Measurements from ENCODE around the gene CBFA2T2.
"Not testable (repeated sequence)": the region's sequence is repeated elsewhere in the genome, so short reads cannot be mapped to it uniquely, and the experiment has no call there.

The CBFA2T2 gene

DNA sequence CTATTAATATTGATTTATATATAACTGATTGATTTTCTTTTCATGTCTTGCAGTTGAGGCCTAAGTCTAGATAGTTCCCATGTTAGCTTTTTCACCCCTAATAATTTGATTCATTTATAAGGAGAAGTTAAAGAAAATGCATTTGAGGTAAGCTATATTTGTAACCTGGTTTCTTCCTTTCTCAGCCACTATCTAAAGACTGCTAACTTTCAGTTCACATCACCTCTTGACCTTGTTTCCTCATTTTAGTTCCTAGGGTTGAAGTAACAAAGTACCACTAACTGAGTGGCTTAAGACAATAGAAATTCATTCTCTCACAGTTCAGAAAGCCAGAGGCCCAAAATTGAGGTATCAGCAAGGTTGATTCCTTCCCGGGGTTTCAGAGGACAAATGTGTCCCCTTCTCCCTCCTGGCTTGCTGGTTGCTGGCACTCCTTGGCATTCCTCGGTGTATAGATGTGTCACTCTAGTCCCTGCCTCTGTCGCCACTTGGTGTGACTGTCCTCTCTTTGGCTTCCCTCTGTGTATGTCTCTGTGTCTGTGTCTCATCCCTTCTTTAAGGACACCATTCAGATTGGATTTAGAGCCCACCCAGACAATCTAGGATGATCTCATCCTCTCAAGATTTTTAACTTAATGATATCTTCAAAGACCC, 116.3 kb downstream of the CBFA2T2 start:
- H3K4me1 Mint-ChIP-seq, result peaks cover 11% of the 10 kb centered on the region
- H3K4me3 Mint-ChIP-seq, result no peak overlapping the region
- no peaks in the 10 kb centered on the region for H3K27me3 Mint-ChIP-seq
- H3K9me3 Mint-ChIP-seq, result no peaks in the 10 kb centered on the region
- DNase-seq, result no peak
- CTCF ChIA-PET, result interaction anchor here (1.3 kb wide), 1 partner anchor 149 kb away, joined by 3 read pairs; no protein-coding TSS in a partner anchor
- H3K36me3 Mint-ChIP-seq, result peaks cover 22% of the 10 kb centered on the region
- H3K27ac Mint-ChIP-seq, result no peak overlapping the region

DNA sequence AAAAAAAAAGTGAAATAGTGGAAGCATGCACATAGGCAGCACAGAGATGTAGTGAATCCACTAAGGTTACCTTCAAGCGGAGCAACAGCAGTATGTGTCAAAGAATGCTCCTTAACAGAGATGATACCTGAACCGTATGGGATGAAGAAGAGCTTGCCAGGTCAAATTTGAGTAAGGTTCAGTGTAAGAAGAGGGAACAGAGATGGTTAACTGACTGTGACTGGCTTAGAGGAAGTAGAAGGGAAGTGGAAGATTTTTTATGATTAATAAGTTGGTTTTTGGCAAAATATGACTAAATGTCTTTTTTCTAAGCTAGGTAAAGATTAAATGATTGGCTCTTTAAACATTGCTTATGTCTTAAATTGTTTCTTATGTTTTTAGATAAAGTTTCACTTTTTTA, 119.6 kb downstream of the CBFA2T2 start:
- peaks cover 26% of the 10 kb centered on the region for H3K36me3 Mint-ChIP-seq
- no peak for DNase-seq
- CTCF ChIA-PET, result no interaction called here
- no peaks in the 10 kb centered on the region for H3K9me3 Mint-ChIP-seq
- no peaks in the 10 kb centered on the region for H3K27me3 Mint-ChIP-seq
- no peak overlapping the region for H3K4me3 Mint-ChIP-seq
- H3K4me1 Mint-ChIP-seq, result no peaks in the 10 kb centered on the region
- H3K27ac Mint-ChIP-seq, result no peak overlapping the region

DNA sequence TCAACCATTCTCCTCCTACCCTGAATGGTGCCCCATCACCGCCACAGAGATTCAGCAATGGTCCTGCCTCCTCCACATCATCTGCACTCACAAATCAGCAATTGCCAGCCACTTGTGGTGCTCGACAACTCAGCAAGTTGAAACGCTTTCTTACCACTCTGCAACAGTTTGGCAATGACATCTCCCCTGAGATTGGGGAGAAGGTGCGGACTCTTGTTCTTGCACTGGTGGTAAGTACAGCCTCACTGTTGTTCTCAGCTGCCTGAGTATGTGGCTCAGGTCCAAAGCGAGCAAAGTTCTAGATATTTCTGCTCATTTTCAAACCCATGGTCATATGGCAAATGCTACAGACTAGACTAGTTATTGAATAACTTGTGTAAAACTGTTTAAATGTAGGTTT, 121.2 kb downstream of the CBFA2T2 start:
- no peak for DNase-seq
- CTCF ChIA-PET, result no interaction called here
- peaks cover 26% of the 10 kb centered on the region for H3K36me3 Mint-ChIP-seq
- no peaks in the 10 kb centered on the region for H3K9me3 Mint-ChIP-seq
- H3K27ac Mint-ChIP-seq, result no peak overlapping the region
- H3K4me3 Mint-ChIP-seq, result no peak overlapping the region
- no peaks in the 10 kb centered on the region for H3K27me3 Mint-ChIP-seq
- no peaks in the 10 kb centered on the region for H3K4me1 Mint-ChIP-seq

DNA sequence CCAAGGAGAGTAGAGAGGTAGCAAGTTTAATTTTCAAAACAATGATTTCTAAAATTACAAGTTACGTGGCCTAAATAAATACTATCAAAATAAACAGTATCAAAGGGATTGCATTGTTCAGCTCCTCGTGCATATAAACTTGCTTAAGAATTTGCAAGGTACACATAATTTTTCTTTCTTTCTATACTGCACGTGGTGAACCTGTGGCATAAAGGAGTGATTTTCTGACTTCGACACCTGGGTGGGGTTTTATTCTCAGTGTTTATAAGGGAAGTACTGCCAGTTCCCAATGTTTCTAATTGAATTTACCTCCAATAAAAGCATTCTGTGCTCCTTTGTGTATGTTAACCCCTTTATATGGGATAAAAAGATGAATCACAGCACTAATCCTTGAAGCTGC, 122.1 kb downstream of the CBFA2T2 start:
- Mint-ChIP-seq H3K36me3 (peaks cover 26% of the 10 kb centered on the region), H3K9me3 (no peaks in the 10 kb centered on the region), H3K27me3 (no peaks in the 10 kb centered on the region), H3K27ac (no peak overlapping the region), H3K4me1 (no peaks in the 10 kb centered on the region), H3K4me3 (no peak overlapping the region)
- DNase-seq, result no peak
- CTCF ChIA-PET, result no interaction called here

DNA sequence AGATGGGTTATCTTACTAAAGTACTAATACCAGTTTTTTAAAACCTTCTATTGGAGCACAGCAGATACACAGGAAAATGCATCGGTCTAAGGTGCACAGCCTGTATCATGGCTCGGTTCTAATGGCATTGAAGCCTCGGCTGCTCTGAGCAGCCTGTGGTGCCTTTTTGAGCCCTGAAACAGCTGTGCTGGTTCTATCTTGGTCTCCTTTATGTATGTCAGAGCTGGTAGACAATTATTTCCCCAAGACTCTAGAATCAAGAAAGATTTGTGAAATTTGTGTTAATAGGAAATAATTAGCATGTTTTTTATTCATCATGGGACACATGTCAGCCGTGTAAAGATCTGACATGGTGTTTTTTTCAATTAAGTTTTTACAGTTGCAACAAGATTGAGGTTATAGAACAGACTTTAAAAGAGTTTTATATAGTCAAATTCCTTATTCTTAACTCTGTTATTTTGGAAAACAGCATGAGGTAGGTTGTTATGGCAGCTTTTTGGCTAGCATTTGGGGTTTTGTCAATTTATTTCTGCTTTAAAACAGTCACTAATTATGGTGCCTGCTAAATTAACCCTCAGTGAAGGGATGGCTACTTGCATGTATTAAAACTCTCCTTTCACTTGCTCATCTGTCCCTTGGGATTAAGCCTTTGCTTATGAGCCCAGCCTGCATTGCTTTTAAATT, 132.0 kb downstream of the CBFA2T2 start:
- H3K27ac Mint-ChIP-seq, result no peak overlapping the region
- CTCF ChIA-PET, result no interaction called here
- peaks cover 10% of the 10 kb centered on the region for H3K4me1 Mint-ChIP-seq
- H3K36me3 Mint-ChIP-seq, result peaks cover 39% of the 10 kb centered on the region
- no peaks in the 10 kb centered on the region for H3K9me3 Mint-ChIP-seq
- DNase-seq, result no peak
- H3K4me3 Mint-ChIP-seq, result no peak overlapping the region
- no peaks in the 10 kb centered on the region for H3K27me3 Mint-ChIP-seq

DNA sequence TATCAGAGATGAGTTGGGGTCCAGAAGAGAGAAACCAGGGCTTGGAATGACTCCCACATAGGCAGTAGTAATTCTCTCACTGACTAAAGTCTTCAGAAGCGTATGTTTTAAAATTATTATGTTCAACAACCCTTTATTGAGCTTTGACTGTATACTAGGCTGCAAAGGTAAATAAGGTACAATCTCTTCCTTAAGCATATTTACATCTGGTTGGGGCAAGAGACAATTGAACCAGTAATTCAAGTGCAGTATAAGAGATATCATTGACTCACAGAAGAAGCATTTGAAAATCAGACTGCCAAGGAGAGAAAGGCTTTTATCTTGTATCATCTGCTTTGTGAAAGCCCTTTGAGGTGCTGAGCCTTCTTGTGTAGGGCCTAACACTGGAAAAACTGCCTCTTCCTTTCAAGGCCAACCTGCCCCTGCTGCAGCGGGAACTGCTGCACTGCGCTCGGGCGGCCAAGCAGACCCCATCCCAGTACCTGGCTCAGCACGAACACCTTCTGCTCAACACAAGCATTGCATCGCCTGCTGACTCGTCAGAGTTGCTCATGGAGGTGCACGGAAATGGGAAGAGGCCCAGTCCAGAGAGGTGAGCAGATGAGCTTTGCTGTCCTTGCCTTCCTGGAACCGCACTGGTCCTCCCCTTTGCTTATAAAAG, 132.9 kb downstream of the CBFA2T2 start:
- H3K4me1 Mint-ChIP-seq, result peaks cover 10% of the 10 kb centered on the region
- H3K4me3 Mint-ChIP-seq, result no peak overlapping the region
- no peak for DNase-seq
- H3K9me3 Mint-ChIP-seq, result no peaks in the 10 kb centered on the region
- H3K27me3 Mint-ChIP-seq, result no peaks in the 10 kb centered on the region
- CTCF ChIA-PET, result interaction anchor here (1.1 kb wide), 1 partner anchor 135 kb away, joined by 3 read pairs; no protein-coding TSS in a partner anchor
- H3K36me3 Mint-ChIP-seq, result peaks cover 42% of the 10 kb centered on the region
- no peak overlapping the region for H3K27ac Mint-ChIP-seq

DNA sequence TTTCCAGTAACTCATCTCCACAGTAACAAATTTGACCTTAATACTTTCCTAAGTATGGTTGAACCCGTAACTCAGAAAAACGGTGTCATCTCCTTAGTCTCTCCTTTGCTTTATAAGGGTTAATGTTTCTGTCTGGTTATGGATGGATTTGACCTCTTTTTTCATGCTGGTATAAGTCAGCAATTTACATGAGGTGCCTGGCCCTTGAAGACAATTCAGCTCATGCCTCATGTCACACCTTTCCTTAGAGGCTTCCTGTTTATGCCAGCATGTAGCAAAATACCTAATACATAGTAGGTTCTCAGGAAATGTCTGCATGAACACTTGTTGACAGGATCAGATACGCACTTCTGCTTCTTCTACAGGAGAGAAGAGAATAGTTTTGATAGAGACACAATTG, 134.5 kb downstream of the CBFA2T2 start:
- peaks cover 50% of the 10 kb centered on the region for H3K36me3 Mint-ChIP-seq
- CTCF ChIA-PET, result no interaction called here
- H3K4me1 Mint-ChIP-seq, result peaks cover 10% of the 10 kb centered on the region
- H3K27ac Mint-ChIP-seq, result no peak overlapping the region
- DNase-seq, result no peak
- H3K9me3 Mint-ChIP-seq, result no peaks in the 10 kb centered on the region
- H3K27me3 Mint-ChIP-seq, result no peaks in the 10 kb centered on the region
- H3K4me3 Mint-ChIP-seq, result no peak overlapping the region

DNA sequence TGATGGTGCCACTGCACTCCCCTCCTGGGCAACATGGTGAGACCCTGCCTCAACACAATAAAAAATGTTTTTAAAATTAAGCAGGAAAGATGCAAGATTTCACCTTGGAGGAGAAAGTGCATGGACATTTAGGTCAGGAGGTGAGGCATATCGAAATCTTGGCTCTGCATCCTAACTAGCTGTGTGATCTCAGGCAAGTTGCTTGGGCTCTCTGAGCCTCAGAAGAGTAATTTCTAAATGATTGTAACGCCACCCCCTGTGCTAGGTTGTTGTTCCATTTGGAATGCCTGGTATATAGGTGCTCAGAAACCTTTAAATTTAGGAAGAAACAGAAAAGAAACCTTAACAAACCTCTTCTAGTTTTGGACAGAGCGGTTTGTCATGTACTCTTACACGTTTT, 136.3 kb downstream of the CBFA2T2 start:
- H3K4me3 Mint-ChIP-seq, result no peak overlapping the region

DNA sequence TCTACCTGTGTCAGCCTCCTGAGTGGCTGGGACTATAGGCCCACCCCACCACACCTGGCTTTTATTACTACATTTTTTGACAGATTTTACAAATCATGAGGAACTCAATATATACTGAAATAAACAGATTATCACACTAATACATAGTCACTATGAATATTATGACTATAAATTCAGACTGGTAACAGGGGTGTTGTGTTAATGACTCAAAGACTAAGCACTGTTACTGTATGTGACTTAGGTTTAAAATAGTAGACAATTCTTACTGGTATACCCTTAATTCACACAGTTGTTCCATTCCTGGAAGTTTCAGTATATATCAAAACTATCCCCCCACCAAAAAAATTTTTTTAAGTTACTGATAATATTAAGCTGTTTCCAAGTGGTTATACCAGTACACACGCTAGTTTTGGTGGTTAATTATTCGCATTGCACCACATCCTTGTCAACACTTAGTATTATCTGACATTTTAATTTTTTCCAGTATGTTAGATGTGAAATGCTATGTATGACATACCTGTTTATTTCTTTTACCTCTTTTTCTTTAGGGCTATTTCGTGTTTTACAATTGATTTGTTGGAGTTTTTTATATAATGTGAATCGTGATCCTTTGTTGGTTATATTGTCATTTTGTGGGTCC, 137.8 kb downstream of the CBFA2T2 start:
- CTCF ChIA-PET, result no interaction called here
- no peak for DNase-seq
- Mint-ChIP-seq H3K4me1 (peaks cover 10% of the 10 kb centered on the region), H3K9me3 (no peaks in the 10 kb centered on the region), H3K27ac (no peak overlapping the region), H3K27me3 (no peaks in the 10 kb centered on the region), H3K36me3 (peaks cover 64% of the 10 kb centered on the region), H3K4me3 (no peak overlapping the region)

More for the DNA sequence above, 136.3 kb downstream of the CBFA2T2 start:
- peaks cover 60% of the 10 kb centered on the region for H3K36me3 Mint-ChIP-seq
- CTCF ChIA-PET, result no interaction called here
- H3K27ac Mint-ChIP-seq, result no peak overlapping the region
- no peak for DNase-seq
- H3K27me3 Mint-ChIP-seq, result no peaks in the 10 kb centered on the region
- peaks cover 10% of the 10 kb centered on the region for H3K4me1 Mint-ChIP-seq
- H3K9me3 Mint-ChIP-seq, result no peaks in the 10 kb centered on the region

DNA sequence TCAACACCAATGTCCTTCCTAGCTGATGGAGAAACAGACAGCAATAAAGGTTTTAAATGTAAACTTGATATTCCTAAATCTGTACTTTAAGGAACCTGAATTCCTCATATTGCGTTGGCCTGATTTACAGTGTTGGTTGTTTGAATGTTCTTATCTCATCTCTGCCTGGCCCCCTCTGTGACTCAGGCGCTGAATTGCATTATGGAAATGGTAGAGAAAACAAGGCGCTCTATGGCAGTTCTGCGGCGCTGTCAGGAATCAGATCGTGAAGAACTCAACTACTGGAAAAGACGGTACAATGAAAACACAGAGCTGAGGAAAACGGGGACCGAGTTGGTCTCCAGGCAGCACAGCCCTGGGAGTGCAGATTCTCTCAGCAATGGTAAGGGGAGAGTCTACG, 139.6 kb downstream of the CBFA2T2 start:
- no peak overlapping the region for H3K4me3 Mint-ChIP-seq
- no peak overlapping the region for H3K27ac Mint-ChIP-seq
- DNase-seq, result no peak
- no peaks in the 10 kb centered on the region for H3K27me3 Mint-ChIP-seq
- H3K9me3 Mint-ChIP-seq, result no peaks in the 10 kb centered on the region
- CTCF ChIA-PET, result no interaction called here
- peaks cover 8% of the 10 kb centered on the region for H3K4me1 Mint-ChIP-seq
- peaks cover 54% of the 10 kb centered on the region for H3K36me3 Mint-ChIP-seq

DNA sequence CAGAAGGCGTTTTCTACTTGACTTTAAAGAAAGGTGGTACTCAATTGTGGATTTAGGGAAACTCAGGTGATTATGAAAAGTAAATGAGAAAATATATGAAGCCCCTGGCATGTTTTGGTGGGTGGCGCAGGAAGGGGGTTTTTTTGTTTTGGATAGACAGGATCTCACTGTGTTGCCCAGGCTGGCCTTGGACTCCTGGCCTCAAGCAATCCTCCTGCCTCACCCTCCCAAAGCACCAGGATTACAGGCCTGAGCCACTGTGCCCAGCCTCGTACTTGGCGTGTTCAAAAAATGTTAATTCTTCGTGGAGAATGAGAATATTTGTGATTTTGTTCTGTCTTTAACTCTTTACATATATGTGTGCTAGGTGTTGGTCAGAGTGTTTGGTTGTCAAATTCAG, 140.1 kb downstream of the CBFA2T2 start:
- H3K36me3 Mint-ChIP-seq, result peaks cover 53% of the 10 kb centered on the region
- no peak overlapping the region for H3K4me3 Mint-ChIP-seq
- DNase-seq, result no peak
- H3K4me1 Mint-ChIP-seq, result peaks cover 5% of the 10 kb centered on the region
- H3K27me3 Mint-ChIP-seq, result no peaks in the 10 kb centered on the region
- no peaks in the 10 kb centered on the region for H3K9me3 Mint-ChIP-seq
- peak overlapping the region; percentile 42 for H3K27ac Mint-ChIP-seq
- CTCF ChIA-PET, result no interaction called here

DNA sequence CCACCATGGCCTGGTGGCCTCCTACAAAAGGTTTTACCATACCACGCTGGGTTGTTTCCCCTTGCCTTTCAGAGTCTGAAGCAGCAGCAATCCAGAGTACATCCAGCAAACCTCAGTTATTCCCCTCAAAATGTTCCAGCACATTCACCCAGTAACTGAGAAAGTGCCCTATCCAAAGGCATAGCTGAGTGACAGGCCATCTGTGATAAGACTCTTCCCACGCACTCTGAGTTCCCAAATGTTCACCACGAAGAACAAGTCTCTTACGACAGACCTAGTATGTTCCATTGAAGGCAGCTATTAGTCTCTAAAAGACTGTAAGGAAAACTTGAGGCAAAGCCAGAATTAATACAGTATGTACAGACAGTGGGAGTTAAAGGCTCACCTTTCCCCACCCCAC, 140.6 kb downstream of the CBFA2T2 start:
- H3K27me3 Mint-ChIP-seq, result no peaks in the 10 kb centered on the region
- peaks cover 5% of the 10 kb centered on the region for H3K4me1 Mint-ChIP-seq
- H3K4me3 Mint-ChIP-seq, result no peak overlapping the region
- no peaks in the 10 kb centered on the region for H3K9me3 Mint-ChIP-seq
- no peak overlapping the region for H3K27ac Mint-ChIP-seq
- no peak for DNase-seq
- CTCF ChIA-PET, result no interaction called here
- H3K36me3 Mint-ChIP-seq, result peaks cover 48% of the 10 kb centered on the region

DNA sequence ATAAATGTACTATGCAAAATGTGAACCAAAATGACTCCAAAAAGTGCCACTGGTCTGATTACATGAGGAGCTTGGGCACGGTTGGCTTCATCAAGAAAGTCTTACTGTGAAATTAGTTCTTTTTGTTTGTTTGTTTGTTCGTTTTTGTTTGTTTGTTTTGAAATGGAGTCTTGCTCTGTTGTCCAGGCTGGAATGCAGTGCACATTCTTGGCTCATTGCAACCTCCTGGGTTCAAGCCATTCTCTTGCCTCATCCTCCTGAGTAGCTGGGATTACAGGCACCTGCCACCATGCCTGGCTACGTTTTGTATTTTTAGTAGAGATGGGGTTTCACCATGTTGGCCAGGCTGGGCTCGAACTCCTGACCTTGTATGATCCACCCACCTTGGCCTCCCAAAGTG, 142.0 kb downstream of the CBFA2T2 start:
- H3K9me3 Mint-ChIP-seq, H3K4me3 Mint-ChIP-seq, H3K27me3 Mint-ChIP-seq, DNase-seq, H3K4me1 Mint-ChIP-seq, H3K27ac Mint-ChIP-seq: not testable (repeated sequence)
- CTCF ChIA-PET, result interaction anchor here (0.5 kb wide), 1 partner anchor 208 kb away, joined by 3 read pairs; no protein-coding TSS in a partner anchor
- H3K36me3 Mint-ChIP-seq, result peaks cover 41% of the 10 kb centered on the region

DNA sequence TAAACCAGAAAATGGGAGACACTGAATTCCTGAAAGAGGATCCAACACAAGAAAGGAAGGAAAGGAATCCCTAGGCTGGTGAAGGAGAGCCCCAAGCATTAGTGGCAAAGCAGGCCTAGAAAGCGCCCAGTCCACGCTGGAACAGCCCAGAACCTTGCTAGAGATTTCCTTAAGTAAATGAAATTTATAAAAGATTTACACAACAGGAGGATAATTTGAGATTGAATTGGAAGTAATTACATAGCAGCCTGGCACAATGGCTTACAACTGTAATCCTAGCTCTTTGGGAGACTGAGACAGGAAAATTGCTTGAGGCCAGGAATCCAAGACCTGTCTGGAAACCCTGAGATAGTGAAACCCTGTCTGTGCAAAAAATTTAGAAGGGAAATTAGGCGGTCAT, 145.4 kb downstream of the CBFA2T2 start:
- H3K27ac Mint-ChIP-seq, result no peak overlapping the region
- CTCF ChIA-PET, result interaction anchor here (0.6 kb wide), 1 partner anchor 596 kb away, joined by 3 read pairs; no protein-coding TSS in a partner anchor
- H3K27me3 Mint-ChIP-seq, result no peaks in the 10 kb centered on the region
- H3K36me3 Mint-ChIP-seq, result peaks cover 42% of the 10 kb centered on the region
- no peak overlapping the region for H3K4me3 Mint-ChIP-seq
- H3K4me1 Mint-ChIP-seq, result peaks cover 9% of the 10 kb centered on the region
- no peak for DNase-seq
- no peaks in the 10 kb centered on the region for H3K9me3 Mint-ChIP-seq

All from activated naive CD4-positive, alpha-beta T cell treated with anti-CD3 and anti-CD28 coated beads, Interleukin-2, amount 10 ng/mL, durations not matched to agents 7 days and 5 days (primary cell).